Measurements from ENCODE around the gene STS. TPM values are rescaled to one million over a fixed set of nuclear protein-coding genes. Genes with fewer than 3 reads are reported as not detected.
A peak's percentile ranks its signal among the peaks of the same experiment; 100 is the strongest.

STS gene
- total RNA-seq, 1 donor from 2014 or later = 13.5 TPM

- no peak overlapping the region for H3K4me3 Mint-ChIP-seq (ENCODE audit: unreplicated experiment)
- no peaks in the 10 kb centered on the region for H3K27me3 Mint-ChIP-seq (ENCODE audit: unreplicated experiment)
- no peak overlapping the region for H3K27ac Mint-ChIP-seq (ENCODE audit: unreplicated experiment)
- no peak for TF ChIP-seq CTCF (IDR thresholded peaks at IDR 0.05)
- H3K36me3 Mint-ChIP-seq (ENCODE audit: unreplicated experiment) = no peaks in the 10 kb centered on the region
- no peak for DNase-seq (ENCODE audit: extremely low spot score, unreplicated experiment)
- H3K9me3 Mint-ChIP-seq (ENCODE audit: unreplicated experiment) = no peaks in the 10 kb centered on the region
- H3K4me1 Mint-ChIP-seq (ENCODE audit: unreplicated experiment) = peaks cover 3% of the 10 kb centered on the region
Observed at GRCh38 chrX:7184816-7185215, 37.3 kb downstream of the STS start.

- TF ChIP-seq CTCF (IDR thresholded peaks at IDR 0.05) = no peak
- Mint-ChIP-seq H3K27ac (ENCODE audit: unreplicated experiment) (no peak overlapping the region), H3K27me3 (ENCODE audit: unreplicated experiment) (no peaks in the 10 kb centered on the region), H3K36me3 (ENCODE audit: unreplicated experiment) (no peaks in the 10 kb centered on the region), H3K4me1 (ENCODE audit: unreplicated experiment) (peaks cover 3% of the 10 kb centered on the region), H3K4me3 (ENCODE audit: unreplicated experiment) (no peak overlapping the region), H3K9me3 (ENCODE audit: unreplicated experiment) (no peaks in the 10 kb centered on the region)
- no peak for DNase-seq (ENCODE audit: extremely low spot score, unreplicated experiment)
Observed at GRCh38 chrX:7188672-7189071, 41.2 kb downstream of the STS start.

- TF ChIP-seq CTCF (IDR thresholded peaks at IDR 0.05) = no peak
- H3K9me3 Mint-ChIP-seq (ENCODE audit: unreplicated experiment) = no peaks in the 10 kb centered on the region
- no peak for DNase-seq (ENCODE audit: extremely low spot score, unreplicated experiment)
- H3K4me1 Mint-ChIP-seq (ENCODE audit: unreplicated experiment) = peaks cover 3% of the 10 kb centered on the region
- H3K36me3 Mint-ChIP-seq (ENCODE audit: unreplicated experiment) = no peaks in the 10 kb centered on the region
- no peak overlapping the region for H3K4me3 Mint-ChIP-seq (ENCODE audit: unreplicated experiment)
- no peaks in the 10 kb centered on the region for H3K27me3 Mint-ChIP-seq (ENCODE audit: unreplicated experiment)
- H3K27ac Mint-ChIP-seq (ENCODE audit: unreplicated experiment) = no peak overlapping the region
Observed at GRCh38 chrX:7190157-7190556, 42.6 kb downstream of the STS start.

GRCh38 chrX:7191681-7192110 lies 44.2 kb downstream of the STS start:
- Mint-ChIP-seq H3K9me3 (ENCODE audit: unreplicated experiment) (no peaks in the 10 kb centered on the region), H3K27ac (ENCODE audit: unreplicated experiment) (no peak overlapping the region), H3K4me1 (ENCODE audit: unreplicated experiment) (peaks cover 3% of the 10 kb centered on the region), H3K27me3 (ENCODE audit: unreplicated experiment) (no peaks in the 10 kb centered on the region), H3K4me3 (ENCODE audit: unreplicated experiment) (no peak overlapping the region), H3K36me3 (ENCODE audit: unreplicated experiment) (no peaks in the 10 kb centered on the region)
- TF ChIP-seq CTCF (IDR thresholded peaks at IDR 0.05) = peak; percentile 20
- DNase-seq (ENCODE audit: extremely low spot score, unreplicated experiment) = no peak

- H3K27ac Mint-ChIP-seq (ENCODE audit: unreplicated experiment) = no peak overlapping the region
- no peak for TF ChIP-seq CTCF (IDR thresholded peaks at IDR 0.05)
- H3K4me3 Mint-ChIP-seq (ENCODE audit: unreplicated experiment) = no peak overlapping the region
- no peaks in the 10 kb centered on the region for H3K9me3 Mint-ChIP-seq (ENCODE audit: unreplicated experiment)
- H3K4me1 Mint-ChIP-seq (ENCODE audit: unreplicated experiment) = peaks cover 3% of the 10 kb centered on the region
- DNase-seq (ENCODE audit: extremely low spot score, unreplicated experiment) = no peak
- no peaks in the 10 kb centered on the region for H3K36me3 Mint-ChIP-seq (ENCODE audit: unreplicated experiment)
- H3K27me3 Mint-ChIP-seq (ENCODE audit: unreplicated experiment) = no peaks in the 10 kb centered on the region
Observed at GRCh38 chrX:7192871-7193270, 45.4 kb downstream of the STS start.
